GM21619 (cell line): ENCODE measurements around the gene NPW.
"Not testable (repeated sequence)": the region's sequence is repeated elsewhere in the genome, so short reads cannot be mapped to it uniquely, and the experiment has no call there.

Experiments
- ATAC-seq: cut with Tn5 transposase; IDR thresholded peaks from one replicate; pipeline ENCODE4 v1.9.1; 2021; ENCODE audit not compliant: unreplicated experiment

Gene NPW

DNA sequence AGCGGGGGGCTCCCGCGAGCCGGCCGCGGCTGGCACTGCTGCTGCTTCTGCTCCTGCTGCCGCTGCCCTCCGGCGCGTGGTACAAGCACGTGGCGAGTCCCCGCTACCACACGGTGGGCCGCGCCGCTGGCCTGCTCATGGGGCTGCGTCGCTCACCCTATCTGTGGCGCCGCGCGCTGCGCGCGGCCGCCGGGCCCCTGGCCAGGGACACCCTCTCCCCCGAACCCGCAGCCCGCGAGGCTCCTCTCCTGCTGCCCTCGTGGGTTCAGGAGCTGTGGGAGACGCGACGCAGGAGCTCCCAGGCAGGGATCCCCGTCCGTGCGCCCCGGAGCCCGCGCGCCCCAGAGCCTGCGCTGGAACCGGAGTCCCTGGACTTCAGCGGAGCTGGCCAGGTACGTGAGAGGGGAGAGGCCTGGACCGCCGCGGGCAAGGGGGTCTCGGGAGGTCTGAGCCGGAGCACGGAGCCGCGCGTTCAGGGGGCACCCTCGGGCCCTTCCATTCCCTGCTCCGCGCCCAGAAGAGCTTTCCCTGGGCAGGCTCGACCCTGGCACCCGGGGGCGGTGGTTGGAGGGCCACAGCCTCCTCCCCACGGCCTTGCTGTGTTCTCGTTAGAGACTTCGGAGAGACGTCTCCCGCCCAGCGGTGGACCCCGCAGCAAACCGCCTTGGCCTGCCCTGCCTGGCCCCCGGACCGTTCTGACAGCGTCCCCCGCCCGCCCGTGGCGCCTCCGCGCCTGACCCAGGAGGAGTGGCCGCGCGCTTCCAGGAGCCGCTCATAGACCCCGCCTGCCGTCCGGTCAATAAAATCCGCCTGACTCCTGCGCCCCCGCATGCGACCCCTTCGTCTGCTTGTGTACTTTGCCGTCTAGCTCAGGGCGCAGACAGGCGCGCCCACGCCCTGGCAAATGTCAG lies 591 bp downstream of the NPW start:
- no peak for ATAC-seq

DNA sequence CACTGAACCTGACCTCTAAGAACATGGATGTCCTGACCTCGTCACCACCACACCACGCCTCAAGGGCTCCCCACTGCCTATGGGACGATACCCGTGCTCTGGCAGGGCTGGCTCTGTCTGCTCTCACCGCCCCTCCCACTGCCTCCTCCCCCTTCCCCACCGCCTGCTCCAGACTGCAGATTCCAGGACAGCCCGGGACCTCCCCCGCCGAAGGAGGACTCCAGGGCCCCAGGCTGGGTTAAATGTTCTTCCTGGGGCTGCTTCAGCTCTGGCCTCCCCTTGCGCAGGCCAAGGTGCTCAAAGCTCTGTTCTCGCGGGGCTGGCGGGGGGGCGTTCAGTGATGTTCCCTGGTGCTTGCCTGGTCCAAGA lies 3.1 kb downstream of the NPW start:
- ATAC-seq, result no peak

DNA sequence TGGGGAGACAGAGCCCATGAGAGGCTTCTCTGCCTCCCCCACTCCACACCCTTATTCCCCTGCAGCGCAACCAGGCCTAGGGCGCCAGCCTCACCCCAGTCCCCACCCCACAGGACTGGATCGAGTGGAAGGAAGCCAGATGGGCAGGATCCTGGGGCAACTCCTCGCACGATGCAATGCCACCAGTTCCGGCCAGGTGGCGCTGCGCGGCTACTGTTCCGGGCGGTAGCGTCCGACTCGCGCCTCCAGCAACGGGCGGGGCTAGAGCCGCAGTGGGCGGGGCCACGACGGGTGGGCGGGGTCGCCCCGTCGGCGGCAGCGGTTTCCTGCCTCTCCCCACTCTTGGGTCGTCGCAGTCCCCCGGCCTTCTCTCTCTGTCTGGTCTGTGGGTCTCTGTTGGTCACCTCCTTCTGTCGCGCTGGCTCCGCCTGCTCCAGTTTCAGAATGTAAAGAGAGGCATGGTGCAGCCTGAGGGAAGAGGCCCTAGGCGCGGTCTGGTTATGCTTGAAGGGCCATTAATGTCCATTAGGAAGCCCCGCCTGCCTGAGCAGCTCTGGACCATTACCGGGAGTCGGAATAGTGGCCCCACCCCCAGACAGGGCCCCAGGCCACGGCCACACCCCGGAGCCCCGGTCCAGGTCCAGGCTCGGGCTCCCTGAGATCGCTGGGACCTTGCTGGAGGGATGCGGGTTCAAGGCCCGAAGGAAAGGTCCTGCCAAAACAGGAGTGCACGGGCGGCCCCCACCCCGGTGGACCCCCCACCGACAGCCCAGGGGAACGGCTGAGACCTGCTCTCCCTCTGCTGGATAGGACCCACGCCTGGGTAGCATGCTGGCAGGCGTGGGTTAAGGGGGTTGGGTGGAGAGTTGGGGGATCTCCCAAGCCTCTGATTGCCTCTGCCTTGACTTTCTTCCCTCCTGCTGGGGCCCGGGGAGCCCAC lies 3.8 kb downstream of the NPW start:
- peak; percentile 75 for ATAC-seq

DNA sequence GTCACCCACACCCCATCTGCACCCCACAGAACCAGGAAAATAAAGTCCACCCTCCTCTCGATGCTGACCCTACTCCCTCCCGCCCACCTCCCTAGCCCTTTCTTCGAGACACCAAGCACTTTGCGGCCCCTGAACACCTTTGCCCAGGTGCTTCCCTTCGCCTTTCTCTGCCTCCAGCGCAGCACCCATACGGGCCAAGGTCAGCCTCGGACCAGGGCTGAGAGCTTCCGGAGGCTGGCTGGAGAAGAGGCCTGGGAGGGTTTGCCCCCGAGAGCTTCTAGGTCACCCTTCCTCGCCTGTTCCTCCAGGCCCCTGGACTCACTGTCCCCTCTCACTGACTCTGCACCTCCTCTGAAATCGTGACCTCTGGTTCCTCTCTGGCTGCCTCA lies 4.4 kb downstream of the NPW start:
- ATAC-seq, result no peak

DNA sequence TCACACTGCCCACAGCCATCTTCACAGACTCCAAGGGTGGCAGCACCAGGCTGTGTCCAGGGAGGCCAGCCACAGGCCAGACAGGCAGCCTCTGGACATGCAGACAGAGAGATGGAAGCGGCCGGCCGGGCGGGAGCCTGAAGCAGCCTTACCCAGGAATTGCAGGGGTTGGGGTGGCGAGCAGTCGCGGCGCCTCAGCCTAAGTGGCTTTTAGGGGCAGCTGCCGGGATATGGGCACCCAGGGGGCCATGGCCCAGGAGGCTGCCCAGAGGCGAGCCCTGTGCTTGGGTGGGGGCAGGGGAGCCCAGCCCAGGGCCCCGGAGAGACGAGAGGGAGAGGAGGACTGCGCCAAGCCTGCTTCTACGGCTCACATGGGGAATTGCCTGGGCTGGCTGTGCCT lies 5.7 kb downstream of the NPW start:
- no peak for ATAC-seq

DNA sequence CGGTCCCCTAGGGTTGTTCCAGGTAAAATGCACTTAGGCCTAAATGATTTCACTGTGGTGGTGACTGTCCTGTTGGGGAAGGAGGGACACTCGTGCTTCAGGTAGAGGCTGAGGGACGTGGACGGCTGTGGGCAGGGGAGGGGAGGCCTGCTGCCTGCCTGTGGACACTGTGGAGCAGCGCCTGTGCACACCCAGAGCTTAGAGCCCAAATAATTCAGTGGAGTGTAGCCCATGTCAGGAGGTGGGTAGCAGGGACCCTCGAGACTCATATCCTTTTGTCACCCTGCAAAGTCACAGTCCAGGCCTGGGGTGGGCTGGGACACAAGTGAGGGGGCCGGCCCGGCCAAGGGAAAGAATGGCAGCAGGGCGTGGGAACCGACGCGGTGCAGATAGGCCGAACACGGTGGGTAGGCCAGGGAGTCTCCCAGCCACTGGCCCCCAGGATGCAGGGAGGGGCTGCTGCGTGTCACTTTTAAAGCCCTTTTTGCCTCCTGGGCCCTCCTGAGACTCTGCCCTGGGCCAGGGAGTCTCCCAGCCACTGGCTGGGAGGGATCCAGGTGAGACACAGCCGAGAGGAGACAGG lies 6.4 kb downstream of the NPW start:
- ATAC-seq, result no peak

DNA sequence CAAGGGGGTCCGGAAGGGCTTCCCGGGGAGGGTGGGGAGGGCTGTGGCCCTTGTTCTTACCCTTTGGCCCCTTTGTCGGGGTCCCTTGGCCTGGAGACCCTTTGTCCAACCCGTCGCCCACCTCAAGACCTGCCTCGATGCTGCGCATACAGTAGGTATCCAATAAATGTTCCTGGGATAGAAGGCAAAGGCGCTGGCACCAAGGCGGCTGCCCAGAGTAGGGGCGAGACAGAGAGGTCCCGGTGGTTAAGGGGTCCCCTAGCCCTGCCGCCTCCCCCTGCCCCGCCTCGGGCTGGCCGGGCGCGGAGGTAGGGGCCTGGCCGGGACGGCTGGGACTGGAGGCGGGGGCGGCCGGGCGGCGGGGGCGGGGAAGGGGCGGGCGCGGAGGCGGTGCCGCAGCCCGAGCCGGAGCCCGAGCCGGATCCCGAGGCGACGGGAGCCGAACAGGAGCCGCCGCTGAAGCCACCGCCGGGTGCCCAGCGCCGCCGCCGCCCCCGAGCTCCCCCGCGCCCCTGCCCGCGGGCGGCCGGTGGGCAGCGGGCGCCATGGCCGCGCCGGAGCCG lies 7.0 kb downstream of the NPW start, which contains the start of gene NHERF2:
Gene NHERF2, plus strand, starts transcription at position 442 of the 563 bp plus-strand sequence. Its CDS starts 104 bp downstream, at position 546.
- ATAC-seq, result no peak

DNA sequence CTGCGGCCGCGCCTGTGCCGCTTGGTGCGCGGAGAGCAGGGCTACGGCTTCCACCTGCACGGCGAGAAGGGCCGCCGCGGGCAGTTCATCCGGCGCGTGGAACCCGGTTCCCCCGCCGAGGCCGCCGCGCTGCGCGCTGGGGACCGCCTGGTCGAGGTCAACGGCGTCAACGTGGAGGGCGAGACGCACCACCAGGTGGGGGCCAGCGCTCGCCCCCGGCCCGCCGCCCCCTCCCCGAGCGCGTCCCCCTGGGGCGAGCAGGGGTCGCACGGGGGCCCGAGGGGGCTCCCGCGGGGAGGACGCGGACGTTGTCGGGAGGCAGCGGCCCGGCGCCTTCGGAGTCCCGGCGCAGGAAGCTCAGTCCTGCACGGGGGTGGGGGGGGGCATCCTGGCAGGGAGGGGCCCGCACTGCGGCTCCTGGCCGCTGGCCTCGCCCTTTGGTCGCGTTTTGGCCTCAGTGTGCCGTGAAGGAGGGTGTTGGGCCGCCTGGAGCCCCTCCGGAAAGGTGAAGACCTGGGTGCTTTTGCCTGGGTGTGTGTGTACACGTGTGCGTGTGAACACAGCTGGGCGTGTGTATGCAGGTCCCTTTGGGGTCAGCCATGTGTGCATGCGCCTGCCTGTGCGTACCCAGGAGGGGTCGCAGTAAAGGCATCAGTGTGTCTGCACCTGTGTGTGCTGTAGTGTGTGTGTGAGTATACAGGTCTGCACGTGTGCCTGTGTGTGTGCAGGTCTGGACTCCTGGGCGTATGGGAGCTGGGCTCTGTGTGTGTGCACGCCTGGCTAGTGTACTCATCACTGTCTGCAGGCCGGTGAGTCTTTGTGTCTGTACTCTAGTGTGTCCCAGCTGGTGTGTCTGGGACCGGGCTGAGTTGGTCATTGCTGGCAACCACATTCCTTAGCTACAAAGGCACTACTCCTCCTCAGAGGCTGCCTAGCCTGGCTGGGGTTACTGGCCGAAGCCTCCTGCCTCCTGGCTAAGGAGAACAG lies 7.7 kb downstream of the NPW start:
- ATAC-seq, result no peak

DNA sequence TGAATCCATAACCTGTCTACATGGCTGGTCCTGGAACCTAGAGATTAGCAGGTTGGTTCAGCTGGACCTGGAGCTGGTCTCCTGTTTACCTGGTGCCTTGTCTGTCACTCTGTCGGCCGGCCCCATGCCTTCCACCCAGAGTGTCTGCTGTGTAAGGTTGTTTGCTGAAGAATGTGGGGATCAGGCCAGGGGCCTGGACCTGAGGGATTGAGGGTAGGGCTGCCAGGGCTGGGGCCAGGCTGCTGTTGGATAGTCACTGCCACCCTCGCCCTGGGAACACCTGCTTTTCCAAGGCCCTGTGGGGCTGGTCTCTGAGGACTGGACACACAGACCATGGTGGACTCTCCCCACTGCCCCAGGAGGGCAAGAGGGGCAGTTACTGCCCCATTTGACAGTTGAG lies 8.6 kb downstream of the NPW start:
- ATAC-seq, result no peak

DNA sequence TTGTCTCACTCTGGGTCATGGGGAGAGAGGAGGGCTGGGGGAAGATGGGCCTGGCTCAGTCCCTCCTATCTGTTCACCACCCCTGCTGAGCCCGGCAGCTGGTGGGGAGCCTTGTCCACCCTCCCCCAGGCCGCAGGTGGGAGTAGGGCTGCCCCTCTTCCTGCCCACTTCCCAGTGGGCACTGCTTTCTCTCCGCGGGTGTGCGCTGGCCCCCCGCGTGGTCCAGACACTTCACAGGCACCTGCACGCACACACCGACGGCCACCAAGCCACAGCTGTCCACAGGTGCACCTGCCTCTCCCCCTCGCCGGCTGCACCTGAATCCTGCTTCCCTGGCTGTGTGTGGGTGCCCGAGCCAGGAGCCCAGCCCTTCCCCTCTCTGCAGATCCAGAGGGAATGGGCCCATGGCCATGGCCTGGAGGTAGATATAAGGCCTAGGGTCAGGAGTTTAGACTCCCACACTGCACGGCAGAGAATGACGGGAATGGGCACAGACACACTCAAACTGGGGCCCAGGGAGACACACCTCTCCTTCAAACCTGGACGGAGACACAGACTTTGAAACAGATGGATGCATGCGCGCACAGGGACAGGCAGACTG lies 9.1 kb downstream of the NPW start:
- no peak for ATAC-seq

DNA sequence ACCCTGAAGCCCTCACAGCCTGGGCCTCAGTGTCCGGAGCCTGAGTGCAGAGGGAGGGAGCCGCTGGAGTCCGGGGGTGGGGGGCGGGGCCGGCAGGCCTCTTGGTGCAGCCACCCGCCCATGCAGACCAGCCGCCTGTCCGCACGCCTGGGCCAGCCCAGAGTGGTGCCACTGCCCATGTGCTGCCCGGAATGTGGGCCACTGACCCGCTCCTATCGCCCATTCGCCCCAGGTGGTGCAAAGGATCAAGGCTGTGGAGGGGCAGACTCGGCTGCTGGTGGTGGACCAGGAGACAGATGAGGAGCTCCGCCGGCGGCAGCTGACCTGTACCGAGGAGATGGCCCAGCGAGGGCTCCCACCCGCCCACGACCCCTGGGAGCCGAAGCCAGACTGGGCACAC lies 9.8 kb downstream of the NPW start:
- no peak for ATAC-seq

DNA sequence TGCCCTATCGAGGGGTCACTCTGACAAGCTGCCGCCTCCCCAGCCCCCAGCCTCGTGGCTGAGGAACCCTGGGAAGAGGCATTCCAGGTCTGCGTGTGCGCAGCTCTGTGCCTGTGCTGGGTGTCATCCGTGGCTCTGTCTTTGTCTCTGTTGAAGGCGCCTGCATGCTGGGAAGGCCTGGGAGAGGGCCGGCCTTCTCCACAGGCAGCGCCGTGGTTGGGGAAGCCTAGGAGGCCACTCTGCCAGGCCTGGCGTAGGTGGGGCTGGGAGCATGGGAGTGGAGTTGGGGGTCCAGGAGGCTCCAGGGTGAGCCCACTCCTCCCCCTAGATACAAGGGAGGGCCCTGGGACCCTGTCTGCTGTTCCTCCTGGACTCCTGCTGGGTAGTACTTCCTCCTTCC lies 10.5 kb downstream of the NPW start:
- ATAC-seq, result no peak

DNA sequence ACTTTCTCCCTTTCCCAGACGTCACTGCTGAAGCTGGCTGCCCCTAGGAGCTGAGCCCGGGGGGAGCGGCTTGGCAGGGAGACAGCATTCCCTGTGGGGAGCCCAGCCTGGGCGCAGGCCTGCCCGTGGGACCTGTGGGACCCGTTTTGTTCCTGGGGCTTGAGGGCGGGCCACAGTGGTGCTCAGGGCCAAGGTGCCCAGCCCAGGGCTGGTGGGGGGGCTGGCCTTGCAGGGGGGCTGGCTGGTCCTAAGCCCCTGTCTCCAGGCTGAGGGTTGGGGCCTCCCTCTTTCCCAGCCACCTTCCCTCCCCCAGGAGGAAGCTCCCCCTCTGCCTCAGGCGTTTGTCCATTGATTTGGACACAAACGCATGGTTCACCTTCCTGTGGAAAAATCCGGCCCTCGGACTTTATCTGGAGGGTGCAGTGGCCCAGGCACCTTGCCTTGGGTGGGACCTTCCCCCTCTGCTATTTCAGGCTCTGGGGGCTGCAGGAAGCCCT lies 11.5 kb downstream of the NPW start:
- no peak for ATAC-seq

DNA sequence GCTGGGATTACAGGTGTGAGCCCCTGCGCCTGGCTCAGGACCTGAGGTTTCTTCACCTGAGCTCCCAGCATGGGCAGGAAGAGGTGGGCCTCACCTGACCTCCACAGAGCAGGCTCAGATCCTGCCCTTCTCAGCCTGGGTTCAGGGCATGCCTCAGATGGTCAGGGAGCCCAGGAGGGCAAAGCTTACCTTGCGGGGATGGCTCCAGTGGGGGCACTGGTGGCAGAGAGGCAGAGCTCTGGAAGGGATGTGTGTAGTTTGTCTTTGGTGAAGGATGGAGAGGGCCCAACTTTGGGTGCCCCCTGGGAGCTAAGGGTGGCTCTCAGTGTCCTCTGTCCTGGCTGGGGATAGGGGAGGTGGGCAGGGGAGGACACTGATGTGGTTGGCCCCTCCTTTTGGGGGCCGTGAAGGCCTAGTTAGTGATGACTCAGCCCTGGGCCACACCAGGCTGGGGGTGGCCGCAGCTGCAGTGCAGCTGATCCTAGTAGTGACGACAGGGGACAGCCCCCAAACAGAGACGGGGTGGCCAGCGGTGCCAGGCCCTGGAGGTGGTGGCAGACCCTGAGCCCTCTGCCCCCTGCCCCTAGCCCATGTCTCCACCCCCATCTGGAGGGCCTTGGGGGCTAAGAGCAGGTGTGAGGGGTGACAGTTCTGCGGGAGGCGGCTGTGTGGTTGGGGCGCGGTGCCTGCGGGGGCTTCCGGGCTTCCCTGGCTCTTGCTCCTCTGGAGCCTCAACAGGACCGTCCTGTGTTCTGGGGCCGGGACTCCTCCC lies 12.9 kb downstream of the NPW start:
- no peak for ATAC-seq

DNA sequence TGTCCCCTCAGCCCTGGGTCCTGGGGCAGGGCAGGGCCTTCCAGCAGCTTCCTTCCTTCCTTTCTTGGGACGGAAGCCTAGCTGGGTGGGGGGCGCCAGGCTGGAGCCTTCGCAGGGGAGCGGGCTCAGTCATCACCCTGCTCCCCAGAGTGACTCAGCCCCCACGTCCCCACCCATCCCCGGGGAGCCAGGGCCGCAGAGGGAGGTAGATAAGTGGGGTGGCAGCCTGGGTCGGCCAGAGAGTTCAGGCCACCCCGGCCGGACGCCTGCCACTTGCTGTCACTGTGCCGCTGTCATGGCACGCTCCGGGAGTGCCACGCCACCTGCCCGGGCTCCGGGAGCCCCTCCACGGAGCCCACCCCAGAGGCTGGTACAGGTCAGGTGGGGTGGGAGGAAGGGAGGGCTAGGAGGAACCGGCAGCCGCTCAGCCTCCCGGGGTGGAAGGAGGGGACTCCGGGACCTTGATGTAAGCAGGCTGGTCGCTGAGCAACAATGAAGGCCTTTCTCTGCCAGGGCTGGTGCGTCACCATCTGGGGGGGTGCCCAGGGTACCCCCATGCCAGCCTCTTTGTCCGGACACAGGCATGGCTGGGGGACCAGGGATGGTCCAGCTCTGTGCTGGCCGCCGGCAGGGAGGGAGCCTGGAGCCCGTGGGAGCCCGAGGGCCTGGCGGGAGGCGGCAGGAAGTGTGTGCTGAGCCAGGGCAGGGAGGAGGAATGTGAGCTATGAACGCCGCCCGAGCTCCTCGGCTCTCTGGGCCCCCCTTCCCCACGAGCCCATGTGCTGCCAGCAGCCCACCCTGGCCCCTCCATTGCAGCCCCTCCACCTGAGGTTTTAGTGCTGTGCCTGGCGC lies 13.7 kb downstream of the NPW start:
- ATAC-seq, result no peak

DNA sequence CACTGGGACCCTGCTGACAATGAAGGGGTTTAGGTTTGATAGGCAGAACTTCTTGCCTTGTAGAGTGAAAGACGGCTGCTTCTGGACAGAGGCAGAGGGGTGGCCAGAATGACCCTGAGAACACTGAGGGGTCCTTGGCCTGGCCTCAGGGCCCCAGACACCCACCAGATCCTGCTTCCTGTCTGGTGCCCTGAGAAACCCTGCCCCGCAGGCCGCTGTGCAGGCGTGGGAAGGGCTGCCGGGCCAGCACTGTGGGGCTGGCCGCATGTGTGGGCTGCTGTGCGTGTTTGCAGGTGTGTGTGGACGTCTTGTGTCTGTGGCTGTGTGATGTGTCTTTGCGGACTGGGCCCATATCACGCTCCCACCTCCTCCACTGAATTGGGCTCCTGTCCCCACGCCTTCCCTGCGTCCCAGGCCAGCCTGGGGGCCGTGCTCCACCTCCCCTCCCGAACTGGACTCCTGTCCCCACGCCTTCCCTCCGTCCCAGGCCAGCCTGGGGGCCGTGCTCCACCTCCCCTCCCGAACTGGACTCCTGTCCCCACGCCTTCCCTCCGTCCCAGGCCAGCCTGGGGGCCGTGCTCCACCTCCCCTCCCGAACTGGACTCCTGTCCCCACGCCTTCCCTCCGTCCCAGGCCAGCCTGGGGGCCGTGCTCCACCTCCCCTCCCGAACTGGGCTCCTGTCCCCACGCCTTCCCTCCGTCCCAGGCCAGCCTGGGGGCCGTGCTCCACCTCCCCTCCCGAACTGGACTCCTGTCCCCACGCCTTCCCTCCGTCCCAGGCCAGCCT lies 14.5 kb downstream of the NPW start:
- not testable (repeated sequence) for ATAC-seq
